HG02970 (cell line): ENCODE results near the gene RXRA.

Source experiments
- ATAC-seq: cut with Tn5 transposase; IDR thresholded peaks from one replicate; pipeline ENCODE4 v1.9.1; 2021; ENCODE audit warnings: mild to moderate bottlenecking, moderate library complexity, moderate number of reproducible peaks; ENCODE audit not compliant: unreplicated experiment, low FRiP score

The RXRA gene

GRCh38 chr9:134408389-134408788 is 82.1 kb downstream of the RXRA start:
- ATAC-seq: no peak

DNA sequence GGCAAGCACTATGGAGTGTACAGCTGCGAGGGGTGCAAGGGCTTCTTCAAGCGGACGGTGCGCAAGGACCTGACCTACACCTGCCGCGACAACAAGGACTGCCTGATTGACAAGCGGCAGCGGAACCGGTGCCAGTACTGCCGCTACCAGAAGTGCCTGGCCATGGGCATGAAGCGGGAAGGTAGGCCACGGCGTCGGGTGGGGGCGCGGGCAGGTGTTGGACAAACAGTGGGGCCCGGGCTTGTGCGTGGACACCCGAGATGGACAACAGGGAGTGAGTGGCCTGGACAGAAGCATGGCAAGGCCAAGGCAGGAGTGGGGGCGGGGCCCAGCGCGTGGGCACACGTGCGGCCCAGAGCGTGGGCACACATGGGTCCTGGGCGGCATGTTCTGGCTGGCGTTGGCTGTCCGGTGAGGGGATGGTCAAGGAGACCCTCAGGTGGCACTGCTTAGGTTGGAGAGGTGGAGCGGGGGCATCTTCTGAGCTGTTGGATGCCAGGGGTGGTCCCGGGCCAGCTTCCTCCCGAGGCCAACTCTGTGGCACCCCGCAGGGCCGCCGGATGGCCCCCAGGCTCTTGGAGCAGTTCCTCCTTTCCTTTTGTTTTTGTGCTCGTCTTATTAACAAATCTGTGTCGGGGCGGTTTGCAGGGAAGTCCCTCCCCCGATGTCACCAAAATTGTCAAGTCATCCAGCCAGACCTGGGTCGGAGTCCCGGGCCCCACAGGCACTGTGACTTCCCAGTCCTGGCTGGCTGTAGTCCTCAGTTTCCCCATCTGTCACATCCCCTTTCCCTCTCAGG is 82.9 kb downstream of the RXRA start:
- ATAC-seq: no peak

DNA sequence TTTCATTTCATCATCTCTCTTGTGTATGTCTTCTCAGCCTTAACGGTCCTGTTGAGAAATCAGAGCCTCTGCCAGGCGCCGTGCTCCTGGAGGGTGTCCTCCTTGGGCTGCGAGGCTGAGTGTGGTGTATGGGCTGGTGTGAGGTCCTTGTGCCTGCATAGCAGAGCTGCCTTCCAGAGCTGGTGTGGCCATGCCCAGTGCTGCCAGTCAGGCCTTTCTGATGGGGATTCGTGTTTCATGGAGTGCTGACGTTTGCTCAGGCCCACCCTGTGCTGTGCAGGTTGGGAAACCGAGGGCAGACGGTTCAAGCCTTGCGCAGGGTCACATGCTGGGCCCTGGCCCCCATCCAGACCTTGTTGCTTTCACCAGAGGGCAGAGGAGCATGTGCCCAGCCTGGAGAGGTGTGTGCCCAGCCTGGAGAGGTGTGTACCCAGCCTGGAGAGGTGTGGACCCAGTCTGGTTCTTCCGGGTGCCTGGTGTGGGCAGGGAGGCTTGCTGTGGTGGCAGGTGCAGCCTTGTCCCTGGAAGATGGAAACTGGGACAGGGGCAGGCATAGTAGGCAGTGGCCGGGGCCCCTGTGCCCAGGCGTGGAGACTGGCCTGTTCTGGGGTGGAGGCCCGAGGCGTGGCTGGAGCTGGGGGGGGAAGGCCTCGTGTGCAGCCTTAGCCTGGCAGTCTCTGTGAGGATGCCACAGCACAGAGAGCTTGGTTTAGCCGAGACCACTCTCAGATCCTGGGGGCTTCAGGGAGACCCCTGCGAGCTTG is 84.0 kb downstream of the RXRA start:
- no peak for ATAC-seq

DNA sequence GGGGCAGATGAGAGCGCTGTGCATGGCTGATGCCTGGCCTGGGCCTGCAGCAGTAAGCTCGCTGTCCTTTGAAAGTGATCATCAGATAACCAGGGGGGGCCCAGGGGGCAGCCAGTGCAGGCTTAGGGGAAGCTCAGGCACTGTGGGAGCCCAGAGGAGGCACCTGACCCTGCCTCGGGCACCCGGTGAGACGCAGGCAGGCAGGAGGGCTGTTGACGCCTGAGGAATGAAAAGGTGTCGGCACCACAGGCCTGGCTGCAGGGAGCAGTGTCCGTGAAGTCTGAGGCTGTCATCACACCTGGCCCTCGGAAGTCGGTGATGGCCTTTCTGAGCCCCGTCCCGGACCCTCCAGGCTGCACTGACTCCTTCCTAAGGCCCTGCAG is 84.6 kb downstream of the RXRA start:
- ATAC-seq: no peak

- ATAC-seq: no peak
Measured at GRCh38 chr9:134411440-134412297, 85.4 kb downstream of the RXRA start.

GRCh38 chr9:134412298-134412711 is 86.0 kb downstream of the RXRA start:
- ATAC-seq: no peak

GRCh38 chr9:134413112-134413715 is 87.0 kb downstream of the RXRA start:
- ATAC-seq: no peak

DNA sequence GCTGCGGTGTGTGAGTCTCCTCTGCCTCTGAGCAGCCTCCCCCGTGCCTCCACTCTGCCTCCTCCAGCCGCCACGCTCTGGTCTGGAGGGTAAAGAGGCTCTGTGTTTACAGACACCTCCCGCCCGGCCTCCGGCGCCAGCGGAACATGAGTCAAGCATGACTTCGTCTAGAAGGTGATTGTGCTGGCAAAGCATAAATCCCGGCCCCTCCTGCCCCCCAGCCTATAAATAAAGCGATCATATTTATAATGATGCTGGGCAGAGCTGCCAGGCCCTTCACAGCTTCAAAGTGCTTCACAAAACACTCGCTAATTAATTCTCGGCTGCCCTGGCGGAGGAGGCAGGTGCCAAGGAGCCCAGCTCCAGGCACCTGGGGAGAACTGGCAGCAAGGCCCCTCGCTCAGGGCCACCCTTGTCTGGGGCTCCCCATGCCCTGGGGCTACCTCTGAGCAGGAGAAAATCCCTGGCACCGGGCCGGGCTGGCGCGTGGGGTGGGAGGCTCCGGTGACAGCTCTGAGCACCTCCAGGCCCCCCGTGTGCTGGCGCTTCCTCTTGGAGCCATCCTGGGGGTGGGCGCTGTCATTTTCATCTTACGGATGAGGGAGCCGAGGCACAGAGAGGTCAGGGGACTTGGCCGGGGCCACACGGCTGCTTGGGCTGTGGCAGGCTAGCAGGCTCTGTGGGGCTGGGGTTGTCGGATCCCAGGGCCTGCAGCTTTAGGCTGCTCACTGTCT is 87.8 kb downstream of the RXRA start:
- ATAC-seq: no peak

GRCh38 chr9:134414900-134415425 is 88.7 kb downstream of the RXRA start:
- no peak for ATAC-seq

DNA sequence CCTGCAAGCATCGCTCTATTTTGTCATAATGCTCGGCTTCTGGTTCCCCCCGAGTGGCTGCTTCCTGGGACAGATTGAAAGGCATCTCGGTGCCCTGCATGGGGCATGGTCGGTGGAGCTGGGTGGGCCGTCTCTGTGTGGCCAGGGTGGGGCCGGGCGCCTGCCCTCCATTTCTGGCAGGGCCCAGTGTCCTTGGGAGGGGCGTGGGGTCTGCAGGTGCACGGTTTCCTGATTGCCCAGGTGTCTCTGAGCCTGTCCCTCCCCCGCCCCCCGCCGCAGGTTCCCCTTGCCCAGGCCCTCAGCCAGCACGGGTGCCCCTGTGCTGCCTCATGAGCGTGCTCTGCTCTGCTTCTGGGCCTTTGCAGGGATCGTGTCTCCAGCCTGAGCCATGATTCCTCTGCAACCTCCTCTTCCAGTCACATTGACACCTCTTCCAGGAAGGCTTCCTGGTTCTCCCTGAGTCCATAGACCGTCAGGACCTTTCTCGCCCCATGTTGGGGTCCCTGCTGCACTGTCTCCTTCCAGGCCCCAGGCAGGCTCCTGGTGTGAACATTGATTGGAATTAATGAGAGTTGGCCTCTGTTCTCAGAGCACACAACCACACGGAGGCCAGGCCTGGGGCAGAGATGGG is 90.2 kb downstream of the RXRA start:
- no peak for ATAC-seq

GRCh38 chr9:134418354-134418753 is 92.1 kb downstream of the RXRA start:
- no peak for ATAC-seq

- no peak for ATAC-seq
Measured at GRCh38 chr9:134419000-134419683, 92.9 kb downstream of the RXRA start.

DNA sequence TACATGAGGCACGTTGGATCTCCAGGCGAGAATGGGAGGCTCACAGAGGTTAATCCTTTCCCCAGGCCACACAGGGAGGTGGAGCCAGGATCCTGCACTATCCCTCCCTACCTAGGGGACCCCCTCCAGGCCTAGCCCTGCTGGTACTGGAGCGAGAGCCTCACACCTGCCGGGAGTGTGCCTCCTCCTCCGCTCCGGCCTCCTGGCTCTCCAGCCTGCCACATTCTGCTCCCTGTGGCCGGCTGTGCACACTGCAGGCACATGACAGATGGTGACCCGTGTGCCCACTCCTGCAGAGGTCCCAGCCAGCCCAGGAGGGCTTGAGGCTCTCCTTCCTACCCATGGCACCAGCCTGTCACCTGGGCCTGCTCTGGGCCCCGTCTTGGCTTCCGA is 93.4 kb downstream of the RXRA start:
- no peak for ATAC-seq

- ATAC-seq: no peak
Measured at GRCh38 chr9:134420281-134420845, 94.1 kb downstream of the RXRA start.

DNA sequence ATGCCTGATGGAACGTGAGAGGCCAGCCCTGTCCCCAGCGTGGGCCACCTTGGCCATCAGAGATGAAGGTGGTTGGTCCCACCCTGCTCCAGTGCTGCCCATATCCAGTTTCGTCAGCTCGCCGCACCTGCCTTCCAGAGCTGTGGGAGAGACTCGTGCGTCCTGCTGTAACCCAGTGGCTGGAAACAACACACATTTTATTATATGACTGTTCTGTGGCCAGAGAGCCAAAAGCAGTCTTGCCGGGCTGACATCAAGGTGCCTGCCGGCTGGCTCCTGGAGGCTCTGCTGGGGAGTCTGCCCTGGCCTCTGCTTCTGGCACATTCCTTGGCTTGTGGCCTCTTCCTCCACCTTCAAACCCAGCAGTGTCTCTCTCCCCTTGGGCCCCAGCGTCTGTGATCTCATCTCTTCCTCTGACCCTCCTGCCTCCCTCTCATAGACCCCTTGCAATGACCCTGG is 94.7 kb downstream of the RXRA start:
- no peak for ATAC-seq

DNA sequence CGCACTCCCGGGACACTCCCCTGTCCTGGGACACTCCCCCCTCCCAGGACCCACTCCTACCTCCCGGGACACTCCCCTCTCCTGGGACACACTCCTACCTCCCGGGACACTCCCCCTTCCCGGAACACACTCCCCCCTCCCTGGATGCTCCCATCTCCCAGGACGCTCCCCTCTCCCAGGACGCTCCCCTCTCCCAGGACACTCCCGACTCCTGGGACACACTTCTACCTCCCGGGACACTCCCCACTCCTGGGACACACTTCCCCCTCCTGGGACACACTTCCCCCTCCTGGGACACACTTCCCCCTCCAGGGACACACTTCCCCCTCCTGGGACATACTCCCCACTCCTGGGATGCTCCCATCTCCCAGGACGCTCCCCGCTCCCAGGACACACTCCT is 95.6 kb downstream of the RXRA start:
- no peak for ATAC-seq

DNA sequence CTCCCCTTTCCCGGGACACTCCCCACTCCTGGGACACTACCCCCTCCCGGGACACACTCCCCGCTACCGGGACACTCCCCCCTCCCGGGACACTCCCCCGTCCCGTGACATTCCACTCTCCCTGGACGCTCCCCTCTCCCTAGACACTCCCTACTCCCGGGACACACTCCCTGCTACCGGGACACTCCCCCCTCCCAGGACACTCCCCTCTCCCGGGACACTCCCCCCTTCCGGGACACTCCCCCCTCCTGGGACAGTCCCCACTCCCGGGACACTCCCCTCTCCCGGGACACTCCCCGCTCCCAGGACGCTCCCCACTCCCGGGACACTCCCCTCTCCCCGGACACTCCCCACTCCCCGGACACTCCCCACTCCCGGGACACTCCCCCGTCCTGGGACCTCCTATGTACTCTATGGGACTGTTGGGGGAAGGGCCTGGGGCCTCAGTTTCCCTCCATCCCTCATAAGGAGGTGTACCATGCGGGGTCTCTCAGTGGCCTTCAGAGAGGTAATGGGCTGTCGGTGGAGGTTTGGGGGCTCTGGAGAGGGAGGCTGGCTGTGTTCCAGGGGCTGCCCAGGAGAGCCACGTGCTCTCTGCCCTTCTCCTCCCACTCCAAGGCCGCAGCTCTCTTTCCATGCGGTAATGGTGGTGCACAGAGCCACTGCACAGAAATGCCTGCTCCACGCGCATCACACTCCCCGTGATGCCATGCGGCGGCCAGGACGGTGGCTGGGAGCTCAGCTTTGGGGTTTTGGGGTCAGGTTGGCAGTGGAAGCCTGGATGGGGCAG is 96.2 kb downstream of the RXRA start:
- no peak for ATAC-seq
